HG03280 (cell line): Measurements from ENCODE around the gene HLA-F.
A peak's percentile ranks its signal among the peaks of the same experiment; 100 is the strongest.

Experiments used
- ATAC-seq: cut with Tn5 transposase; IDR thresholded peaks from one replicate; pipeline ENCODE4 v1.9.1; 2021; ENCODE audit warnings: mild to moderate bottlenecking, moderate library complexity; ENCODE audit not compliant: unreplicated experiment

HLA-F gene

DNA sequence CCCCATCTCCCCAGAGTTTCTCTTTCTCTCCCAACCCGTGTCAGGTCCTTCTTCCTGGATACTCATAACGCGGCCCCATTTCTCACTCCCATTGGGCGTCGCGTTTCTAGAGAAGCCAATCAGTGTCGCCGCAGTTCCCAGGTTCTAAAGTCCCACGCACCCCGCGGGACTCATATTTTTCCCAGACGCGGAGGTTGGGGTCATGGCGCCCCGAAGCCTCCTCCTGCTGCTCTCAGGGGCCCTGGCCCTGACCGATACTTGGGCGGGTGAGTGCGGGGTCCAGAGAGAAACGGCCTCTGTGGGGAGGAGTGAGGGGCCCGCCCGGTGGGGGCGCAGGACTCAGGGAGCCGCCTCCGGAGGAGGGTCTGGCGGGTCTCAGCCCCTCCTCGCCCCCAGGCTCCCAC is at the start of gene HLA-F:
HLA-F (plus strand) TSS at position 173 of the 404 bp plus-strand sequence; CDS start at position 203, 30 bp downstream.
- ATAC-seq = peak; percentile 84

DNA sequence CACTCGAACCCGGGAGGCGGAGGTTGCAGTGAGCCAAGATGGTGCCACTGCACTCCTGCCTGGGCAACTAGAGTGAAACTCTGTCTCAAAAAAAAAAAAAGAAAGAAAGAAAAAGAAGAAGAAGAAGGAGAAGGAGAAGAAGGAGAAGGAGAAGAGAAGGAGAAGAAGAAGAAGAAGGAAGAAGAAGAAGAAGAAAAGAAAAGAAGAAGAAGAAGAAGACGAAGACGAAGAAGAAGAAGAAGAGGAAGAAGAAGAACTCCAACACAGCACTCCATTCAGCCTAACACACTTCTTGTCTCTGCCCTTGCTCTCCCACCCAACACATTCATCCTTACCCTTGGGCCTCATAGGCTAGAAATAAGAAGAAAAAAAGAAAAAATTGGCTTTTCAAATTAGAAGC is 49.2 kb upstream of the HLA-F start:
- ATAC-seq = no peak

DNA sequence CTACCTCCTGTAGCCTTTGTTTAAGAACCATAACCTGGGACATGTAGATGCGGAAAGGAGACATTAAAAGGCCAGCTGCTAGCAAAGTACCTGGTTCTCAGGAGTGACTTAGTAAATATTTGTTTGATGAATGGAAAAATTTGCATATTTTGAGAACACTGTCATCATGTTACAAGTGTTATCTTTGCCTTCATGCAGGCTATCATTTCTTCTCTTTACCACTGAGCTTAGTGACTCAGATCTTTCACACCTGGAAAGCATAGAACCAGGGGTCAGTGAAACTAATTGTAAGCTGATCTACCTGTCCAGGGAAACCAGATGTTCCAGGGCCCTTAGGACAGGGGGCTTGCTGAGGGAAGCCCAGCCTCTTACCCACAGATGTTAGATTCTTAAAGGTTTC is 47.7 kb upstream of the HLA-F start:
- no peak for ATAC-seq

DNA sequence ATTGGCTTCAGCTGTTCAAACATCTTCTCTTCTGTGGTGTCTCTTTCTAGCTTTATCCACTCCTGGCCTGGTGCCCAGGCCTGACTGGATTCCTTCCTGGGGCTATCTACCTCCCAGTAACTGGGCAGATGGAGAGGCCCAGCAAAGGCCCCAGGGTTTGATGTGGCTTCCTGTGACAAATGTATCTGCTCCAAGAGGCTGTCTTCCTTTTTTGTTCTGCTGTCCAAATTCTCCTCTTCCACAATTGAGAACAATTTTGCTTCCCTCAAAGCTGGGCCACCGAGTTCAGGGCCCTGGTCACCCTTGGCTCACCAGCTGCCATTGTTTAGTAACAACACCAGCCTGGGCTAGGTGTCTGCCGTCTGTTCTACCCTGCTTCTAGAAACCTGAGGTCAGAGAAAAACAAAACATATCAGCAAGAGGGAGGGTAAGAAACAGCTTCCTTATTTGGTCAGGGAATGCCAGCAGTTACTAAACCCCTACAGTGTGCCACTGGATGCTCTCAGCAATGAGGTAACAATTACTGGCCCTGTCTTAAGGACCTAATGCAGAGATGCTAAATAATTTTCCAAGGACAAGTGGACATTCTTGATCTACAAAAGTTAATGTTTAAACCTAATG is 46.1 kb upstream of the HLA-F start:
- no peak for ATAC-seq

DNA sequence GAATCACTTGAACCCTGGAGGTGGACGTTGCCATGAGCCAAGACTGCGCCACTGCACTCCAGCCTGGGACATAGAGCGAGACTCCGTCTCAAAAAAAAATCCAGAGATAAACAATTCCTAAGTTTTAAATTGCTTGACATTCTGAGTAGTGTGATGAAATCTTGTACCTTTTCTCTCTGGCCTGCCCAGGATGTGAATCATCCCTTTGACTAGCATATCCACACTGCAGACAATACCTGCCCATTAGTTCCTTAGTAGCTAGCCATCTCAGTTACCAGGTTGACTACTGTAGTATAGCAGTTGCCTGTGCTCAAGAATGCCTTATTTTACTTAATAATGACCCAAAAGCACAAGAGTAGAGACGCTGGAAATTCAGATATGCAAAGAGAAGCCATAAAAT is 45.1 kb upstream of the HLA-F start:
- ATAC-seq = no peak

DNA sequence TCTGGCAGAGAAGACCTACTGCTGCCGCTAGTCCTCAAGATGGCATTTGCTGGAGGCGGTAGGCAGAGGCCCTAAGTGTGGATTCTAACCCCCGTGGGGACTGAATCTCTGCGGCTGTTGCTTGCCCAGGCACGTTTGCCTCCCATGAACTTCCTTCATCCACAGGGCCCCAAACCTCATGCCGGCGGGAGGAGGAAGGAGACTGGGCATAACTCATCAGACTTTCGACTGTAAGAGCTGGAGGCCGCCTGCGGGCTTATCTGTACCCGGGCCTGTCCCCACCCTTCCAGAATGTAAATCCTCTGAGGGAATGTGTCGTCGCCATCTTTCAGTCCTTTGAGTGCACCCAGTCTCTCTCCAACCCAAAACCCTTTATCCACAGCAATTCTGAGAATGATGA is 43.3 kb upstream of the HLA-F start:
- ATAC-seq = no peak

DNA sequence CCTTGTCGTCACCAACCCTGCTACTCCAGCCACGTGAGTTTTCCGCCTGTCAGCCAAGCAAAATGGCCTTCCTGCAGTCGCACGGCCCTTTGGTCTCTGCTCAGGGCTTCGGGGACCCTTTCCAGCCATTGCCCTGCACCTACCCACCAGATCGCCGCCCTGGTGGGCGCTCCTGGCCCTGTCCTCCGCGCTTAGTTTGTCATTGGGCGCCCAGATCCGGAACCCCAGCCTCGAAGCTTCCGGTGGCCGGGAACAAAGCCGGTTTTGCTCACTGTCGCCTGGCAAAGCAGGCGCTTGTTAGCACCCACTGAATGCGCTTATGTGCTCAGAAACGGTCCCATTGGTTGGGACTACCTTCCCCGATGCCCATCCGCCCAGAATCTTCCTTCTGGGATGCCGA is 42.8 kb upstream of the HLA-F start:
- no peak for ATAC-seq

DNA sequence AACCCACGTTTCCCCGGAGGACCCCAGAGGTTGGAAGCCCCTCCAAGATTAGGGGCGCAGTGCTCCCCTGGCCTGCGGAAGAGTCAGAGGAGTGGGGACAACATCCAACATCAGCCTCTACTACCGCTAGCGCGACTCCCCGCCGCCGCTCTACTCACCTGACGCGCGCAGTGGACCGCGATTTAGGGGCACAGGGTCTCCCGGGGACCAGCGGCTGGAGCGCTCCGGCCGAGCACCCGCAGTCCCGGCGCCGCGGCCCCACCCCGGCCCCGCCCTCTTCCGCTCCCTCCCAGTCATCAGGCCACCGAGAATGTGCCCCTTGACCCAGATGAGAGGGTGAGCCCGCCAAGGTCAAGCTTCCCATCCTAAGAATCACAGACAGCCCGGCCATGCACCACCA is 42.3 kb upstream of the HLA-F start, which contains the start of gene ZFP57:
ZFP57 (minus strand) TSS at position 249 of the 400 bp plus-strand sequence. CDS start 4,149 bp downstream, outside the sequence.
- no peak for ATAC-seq

DNA sequence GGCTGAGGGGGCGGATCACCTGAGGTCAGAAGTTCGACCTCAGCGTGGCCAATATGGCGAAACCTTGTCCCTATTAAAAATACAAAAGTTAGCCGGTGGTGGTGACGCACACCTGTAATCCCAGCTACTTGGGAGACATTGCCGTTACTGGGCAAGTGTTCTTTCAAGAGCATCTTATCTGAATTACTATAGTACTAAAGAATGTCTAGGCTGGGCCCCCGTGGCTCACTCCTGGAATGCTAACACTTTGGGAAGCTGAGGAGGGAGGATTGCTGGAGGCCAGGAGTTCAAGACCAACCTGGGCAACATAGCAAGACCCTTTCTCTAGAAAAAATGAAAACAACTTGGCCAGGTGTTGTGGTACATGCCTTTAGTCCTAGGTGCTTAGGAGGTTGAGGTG is 41.4 kb upstream of the HLA-F start:
- ATAC-seq = no peak

DNA sequence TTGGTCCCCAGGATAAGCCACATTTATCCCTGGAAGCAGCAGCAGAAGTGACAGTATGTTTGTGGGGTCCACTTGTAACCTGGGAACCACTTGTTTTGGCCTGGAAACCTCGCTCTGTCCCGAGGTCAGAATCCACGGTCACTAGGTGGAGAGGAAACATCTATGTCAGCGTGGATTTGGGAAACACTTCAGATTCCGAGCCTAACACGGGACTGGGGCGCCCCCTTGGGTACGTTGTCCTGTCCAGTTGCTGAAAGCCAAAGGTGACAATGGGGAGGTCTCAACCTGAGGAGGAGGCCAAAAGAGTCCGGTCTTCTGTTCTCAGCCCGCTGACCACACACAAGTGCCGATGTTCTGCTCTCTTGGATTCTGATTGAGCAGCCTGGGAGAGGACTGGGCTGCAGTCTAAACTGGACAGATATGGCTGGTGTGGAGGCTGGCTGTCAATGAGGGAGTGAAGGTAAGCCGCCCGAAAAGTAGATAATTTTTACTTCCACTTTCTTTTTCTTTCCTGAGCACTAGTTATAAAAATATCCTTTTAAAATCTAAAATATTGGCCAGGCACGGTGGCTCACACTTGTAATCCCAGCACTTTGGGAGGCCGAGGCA is 37.4 kb upstream of the HLA-F start:
- no peak for ATAC-seq

DNA sequence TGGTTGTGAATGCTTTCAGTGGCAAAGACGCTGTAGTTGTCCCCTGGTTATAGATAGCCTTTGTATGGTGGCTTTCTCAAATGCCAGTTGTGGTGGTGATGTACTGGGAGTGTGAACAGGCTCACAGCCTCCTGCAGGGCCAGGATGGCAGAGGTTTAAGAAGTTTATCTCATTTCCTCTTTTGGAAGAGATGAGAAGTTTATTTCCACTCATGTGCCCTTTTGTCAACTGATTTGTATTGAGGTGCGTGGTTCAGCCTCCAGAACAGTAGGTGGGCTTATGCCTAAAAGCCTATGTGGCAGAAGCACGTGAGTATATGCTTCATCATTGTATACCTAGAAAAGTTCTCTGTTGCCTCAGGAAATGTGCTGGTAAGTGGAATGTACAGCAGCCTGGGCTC is 28.6 kb upstream of the HLA-F start:
- no peak for ATAC-seq

DNA sequence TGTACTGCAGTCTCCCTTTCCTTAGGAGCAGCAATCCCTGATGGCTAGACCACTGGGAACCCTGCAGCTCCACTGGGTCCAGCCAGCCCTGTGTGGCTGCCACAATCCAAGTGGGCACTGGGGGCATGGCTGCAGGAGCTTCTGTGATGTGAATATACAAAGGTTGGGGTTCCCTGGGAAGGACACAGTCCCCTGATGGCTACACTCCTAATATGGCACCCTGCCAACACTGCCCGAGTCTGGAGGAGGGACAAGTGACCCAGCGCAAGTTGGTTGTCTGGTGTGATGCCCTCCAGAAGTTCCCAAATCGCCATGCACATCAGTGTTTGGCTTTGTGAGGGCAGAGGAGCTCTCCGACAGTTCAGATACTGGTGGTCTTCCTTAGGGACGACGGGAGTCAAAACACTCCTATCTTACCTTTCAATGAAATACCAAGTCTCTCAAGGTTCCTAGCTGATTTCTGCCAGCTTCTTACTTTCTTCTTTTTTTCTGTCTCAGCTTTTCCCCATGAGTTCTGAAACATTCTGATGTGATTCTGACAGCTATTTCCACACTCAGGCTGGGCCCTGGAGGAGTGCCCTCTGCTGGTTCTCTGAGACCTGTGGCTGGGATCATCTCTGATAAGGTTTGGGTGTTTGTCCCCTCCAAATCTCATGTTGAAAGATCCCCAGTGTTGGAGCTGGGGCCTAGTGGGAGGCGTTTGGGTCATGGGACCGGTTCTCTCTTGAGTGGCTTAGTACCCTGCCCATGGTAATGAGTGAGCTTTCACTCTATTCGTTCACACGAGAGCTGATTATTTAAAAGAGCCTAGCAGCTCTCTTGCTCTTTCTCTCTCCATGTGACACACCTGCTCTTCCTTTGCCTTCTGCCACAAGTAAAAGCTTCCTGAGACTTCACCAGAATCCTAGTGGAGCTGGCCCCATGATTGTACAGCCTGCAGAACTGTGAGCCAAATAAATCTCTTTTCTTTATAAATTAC is 26.8 kb upstream of the HLA-F start:
- ATAC-seq = no peak

DNA sequence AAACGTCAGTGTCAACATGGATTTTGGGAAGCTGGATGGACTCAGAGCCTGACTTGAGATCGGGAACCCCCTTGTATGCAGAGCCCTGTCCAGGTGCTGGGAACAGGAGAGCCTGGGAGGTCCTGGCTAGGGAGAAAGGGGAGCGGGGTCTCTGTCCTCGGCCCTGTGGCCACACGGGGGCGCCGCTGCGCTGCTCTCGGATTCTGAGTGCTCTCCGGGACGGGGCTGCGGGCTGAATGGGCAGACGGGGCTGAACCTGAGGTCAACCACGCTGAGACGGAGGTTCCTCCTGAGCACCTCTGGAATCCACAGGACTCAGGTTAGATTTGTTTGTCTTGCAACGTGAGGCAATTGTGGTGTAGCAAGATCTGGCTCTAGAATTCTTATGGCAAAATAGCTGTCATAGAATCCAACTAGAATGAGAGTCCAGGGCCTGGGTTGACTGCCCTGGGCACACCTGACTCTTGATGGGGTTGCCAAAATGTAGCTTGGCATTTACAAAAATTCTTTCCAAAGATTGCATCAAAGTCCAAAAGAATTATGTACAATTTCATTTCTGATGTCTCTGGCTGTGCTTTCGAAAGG is 20.6 kb upstream of the HLA-F start:
- ATAC-seq = no peak

DNA sequence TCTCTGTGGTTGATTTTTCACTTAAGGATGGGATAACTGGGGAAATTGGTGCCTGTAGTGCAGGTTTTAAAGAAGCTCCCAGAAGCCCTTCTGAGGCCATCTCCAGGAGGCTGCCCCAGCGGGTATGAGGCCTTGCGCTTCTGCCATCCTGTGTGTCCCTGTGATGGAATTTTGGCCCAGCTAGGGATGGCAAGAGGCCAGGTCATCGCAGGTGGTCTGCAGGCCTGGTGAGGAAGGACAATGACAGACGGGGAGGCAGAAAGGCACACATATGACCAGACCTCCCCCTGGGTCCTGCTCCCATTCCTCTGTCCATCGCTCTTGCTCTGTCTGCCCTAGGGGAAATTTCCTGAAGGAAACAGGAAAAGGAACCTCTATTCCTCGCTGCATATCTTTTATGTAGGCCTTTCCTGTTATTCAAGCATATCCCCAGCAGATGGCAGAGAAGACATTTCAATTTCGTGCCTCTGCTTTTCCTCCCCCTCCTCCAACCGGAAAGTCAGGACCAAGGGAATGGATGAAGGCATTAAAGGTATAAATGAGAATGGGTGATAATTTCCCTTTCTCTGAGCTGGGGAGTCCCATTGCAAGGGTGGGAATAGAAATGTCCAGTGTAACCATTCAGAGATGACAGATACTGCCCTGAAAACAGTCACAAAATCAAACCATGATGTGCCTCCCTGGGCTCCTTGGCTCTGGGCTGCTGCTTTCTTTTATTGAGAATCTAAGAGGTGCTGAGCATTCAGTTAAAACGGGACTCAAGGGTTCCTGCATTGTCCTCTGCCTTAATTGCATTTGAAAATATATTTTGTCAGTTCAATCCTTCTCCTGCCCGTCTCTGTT is 17.6 kb upstream of the HLA-F start:
- ATAC-seq = no peak

DNA sequence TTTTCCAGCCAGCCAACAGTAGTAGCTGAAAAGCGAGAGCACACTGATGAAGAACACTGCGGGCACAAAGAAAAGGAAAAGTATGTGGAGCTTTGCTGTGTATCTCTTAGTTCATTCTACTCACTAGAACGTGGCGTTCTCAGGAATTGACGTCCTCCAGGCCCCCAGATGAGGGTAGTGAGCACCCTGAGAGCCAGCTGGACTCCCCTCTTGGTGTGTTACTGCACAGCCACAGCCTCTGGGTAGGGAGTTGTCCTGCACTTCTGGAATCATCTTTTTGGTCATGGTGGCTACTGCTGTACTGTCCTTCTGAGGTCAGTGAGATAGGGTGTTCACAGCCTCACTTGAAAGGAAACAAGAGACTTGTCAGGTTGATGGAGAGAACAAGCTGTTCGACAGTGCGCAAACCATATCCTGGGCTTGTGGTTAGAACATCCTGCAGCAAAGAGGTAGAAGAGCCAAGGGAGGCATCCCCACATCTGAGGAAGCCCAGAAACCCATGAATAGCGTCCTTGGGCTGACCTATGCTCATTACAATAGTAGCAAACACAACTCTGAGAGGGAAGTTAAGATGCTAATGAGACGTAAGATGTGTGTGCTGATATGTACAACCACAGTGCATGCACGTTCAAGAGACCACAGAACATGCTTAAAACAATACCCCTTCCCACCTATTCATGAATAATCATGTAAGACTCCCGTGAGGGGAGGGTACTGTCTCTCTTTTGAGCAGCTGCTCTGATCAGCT is 14.6 kb upstream of the HLA-F start:
- ATAC-seq = no peak

DNA sequence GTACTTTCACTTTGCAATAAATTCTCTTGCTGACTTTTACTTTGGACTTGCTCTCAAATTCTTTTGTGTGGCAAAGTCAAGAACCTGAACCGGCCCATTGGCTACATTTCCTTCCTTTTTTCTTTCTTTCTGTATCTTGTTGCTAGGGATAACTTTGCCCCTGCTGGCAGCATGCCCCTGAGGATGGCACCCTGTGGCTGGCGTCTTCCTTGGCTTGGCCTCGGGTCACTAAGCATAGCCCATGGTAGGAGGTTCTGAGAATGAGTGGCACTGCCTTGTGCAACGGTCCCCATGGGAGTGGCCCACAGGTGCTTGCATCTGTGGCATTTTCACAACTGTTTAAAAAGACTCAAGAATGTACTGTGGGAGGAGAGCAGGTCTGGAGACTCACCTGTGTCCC is 14.0 kb upstream of the HLA-F start:
- no peak for ATAC-seq

DNA sequence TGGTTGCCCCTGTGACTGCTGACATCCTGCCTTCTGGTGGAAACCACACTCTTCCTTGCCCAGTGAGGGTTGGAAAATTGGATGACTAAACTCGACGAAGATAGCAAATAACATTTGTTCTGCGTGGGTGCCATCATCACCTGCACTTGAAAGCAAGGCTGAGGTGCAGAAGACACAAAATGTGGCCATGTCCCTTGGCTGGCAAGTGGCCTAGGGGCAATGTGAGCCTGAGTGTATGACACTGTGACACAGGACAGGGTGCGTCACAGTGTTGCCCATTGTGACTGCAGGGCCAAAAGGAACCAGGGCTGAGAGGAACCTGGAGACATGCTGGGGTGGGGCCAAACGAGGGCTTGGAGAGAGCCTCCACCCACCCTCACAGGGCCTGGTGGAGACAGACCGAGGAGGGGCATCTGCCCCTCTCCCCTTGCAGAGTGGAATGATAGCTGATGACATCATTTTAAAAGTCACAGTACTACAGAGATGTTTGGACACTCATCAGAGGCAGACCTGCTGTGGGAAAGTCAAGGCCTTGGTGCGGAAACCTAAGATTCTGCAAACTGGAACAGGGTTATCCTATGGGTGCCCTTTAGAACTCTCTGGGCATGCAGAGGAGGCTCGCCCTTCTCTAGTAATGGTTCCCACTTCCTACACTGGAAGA is 12.8 kb upstream of the HLA-F start:
- no peak for ATAC-seq

DNA sequence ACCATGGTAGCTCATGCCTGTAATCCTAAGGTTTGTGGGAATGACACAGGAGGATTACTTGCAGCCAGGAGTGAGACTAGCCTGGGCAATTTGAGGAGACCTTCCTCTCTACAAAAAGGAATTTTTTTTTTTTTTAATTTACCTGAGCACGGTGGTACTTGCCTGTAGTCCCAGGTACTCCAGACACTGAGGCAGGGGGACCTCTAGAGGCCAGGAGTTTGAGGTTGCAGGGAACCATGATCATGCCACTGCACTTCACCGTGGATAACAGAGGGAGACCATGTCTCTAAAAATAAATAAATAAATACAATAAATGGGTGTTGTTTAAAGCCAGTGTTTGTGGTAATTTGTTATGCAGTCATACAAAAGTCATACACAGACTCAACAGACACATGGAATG is 2.4 kb upstream of the HLA-F start:
- no peak for ATAC-seq
